GM19328 (cell line): ENCODE measurements around the gene ADAMTS15.

Source experiments
- ATAC-seq: cut with Tn5 transposase; IDR thresholded peaks from one replicate; pipeline ENCODE4 v1.9.1; 2021; ENCODE audit warnings: mild to moderate bottlenecking, moderate library complexity; ENCODE audit not compliant: unreplicated experiment

The ADAMTS15 gene

DNA sequence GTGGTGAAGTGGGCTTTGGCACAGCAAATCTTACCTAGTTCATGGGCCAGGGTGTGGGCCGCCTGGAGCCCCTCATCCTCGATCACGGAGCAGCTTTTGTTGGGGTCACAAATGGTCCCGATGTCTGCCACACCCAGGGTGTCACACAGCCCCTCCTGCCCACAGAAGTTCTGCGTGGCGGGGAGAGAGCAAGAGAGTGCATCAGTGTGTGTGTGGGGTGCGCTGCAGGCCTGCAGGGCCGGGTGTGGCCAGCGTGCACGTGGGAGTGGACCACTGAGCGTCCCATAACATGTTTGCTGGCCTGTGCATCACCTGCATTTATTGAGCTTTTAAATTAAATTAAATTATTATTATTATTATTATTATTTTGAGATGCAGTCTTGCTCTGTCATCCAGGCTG, 31.5 kb upstream of the ADAMTS15 start:
- no peak for ATAC-seq

DNA sequence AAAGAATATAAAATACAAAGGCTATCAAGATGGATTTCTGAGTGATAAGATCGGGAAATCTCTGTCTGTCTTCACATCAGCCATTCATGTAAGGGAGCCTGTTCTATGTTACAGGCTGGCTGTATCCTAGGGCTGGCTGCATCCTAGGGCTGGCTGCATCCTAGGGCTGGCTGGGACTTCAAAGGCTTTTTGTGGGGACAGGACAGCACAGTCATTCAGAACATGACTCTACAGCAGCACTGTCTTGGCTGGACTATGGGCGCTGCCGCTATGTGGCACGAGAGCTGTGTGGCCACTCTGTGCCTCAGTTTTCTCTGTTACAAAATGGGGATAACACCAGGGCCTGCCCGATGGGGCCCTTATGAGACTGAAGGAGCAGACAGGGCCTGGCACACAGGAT, 30.2 kb upstream of the ADAMTS15 start:
- ATAC-seq, result no peak

GRCh38 chr11:130418756-130419155, 29.7 kb upstream of the ADAMTS15 start:
- ATAC-seq, result no peak

DNA sequence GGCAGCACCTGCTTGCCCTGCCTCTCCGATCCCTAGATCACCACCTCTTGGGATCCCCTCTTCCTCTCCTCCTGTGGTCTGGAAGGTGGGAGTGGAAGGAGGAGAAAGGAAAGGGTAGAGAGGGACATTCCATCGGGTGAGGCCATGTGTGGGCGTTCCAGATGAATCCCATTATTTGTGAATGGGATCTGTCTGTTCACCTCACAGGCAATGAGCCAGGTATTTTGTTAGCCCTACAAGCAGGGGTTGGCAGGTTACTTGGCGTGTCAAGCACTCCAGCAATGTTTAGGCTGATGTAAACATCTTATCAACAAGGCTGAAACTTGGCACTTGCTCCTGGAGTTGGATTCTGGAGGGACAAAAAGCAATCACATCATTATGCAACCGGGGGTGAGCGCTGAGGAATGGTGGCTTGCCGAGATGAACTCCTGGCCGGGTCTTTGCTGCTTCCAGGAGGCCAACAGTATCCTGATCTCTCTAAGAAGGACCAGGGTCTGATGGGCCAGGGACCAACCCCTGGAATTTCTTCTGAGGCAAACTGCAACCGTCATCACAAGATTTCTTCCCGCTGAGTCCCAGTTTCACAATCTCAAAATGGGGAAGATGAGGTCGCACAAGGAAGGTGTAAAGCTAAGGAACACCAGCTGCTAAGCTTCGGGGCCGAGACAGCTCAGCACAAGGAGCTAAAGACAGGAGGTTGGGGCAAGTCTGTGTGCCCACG, 27.8 kb upstream of the ADAMTS15 start:
- ATAC-seq, result no peak

DNA sequence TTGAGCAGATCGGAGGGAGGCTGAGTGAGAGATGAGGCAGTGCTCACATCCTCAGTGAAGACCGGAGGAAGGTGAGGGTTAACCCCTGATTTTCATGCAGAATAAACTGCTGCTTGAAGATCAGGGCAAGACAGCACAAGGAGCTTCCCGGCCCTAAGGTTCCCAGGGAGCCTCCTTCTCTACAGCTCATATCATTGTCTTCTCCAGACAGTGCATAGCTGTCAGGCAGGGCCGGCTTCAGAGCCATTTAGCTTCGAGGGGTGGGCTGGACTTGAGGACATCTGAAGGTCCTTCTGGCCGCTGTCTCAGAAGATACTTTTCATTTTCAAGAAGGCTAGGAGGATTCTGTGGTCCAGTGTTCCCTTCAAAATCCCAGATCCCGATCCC, 27.3 kb upstream of the ADAMTS15 start:
- no peak for ATAC-seq

DNA sequence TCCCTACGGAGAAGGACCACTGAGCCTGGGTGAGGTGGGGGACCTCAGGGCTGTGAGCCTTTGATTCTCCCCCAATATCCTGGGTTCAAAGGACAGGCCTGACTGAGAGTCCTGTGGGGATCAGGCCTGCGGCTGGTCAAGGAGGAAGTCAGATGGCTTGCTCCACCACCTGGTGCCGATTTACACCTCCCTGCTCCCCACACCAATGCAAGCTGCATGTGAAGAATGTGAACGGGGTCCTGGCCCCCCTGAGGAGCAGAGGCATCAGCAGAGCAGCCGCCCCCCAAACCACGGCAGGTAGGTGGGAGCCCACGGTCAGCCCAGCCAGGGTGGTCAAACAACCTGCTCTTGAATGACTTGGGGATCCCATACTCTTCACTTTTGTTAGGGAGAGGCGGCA, 26.7 kb upstream of the ADAMTS15 start:
- ATAC-seq, result no peak

DNA sequence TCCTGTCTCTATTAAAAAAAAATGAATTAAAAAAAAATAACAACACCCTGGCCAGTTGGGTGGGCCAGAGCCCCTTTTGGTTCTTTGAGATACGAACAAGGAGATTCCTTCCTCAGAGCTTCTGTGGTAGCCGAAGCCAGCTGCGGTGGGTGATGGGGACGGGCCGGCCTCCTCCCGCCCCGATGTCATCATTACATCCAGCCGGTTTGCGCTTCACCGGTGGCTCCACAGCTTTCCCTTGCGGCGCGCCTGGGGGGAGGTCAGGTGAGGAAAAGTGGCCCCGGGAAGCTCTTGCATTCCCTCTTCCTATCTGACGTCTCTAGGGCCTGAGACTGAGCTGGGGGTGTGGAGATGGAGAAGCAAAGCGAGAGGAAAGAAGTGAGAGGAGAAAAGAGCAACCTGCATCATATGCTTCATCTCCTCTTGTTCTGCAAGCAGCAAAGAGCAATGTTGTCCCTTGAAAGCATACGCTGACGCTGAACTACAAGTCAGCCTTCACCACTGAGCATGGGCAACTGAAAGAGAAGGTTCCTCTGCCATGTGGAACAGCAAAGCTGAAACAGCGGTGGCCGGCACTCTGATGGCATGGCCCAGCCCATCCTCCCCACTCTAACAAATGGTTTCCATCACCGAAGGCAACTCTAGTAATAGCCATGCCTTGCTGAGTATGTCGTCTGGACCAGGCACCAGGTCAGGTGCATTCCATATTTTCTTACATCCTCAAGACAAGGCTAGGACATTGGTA, 26.0 kb upstream of the ADAMTS15 start:
- no peak for ATAC-seq

DNA sequence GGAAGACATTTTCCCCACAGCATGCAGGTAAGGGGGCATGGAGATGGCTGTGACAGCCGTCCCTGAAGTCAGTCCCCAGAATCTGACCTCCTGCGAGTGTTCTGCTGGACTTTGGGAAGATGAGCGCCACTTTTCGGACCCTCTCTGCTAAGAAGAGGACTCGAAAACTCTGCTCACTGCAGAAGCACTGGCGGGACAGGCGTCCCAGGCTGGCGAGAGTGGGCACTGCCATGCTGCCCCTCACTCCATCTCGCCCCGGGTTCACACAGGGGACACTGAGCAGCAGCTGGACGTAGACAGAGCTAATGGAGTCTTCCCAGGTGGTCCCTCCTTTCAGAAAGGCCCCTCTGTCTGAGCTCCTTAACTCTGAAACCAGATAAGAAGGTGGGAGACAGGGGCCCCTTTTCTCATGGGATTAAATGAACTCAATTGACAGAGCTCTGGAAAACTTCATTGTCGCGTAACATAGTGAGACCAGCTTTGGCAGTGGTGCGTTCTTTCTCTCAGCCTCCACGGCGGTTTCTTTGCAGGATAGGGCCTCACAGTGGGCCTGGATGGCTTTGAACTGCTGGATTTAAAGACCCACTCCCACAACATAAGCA, 24.8 kb upstream of the ADAMTS15 start:
- ATAC-seq, result no peak

- ATAC-seq, result no peak
Measured at GRCh38 chr11:130424613-130425140, 23.8 kb upstream of the ADAMTS15 start.

DNA sequence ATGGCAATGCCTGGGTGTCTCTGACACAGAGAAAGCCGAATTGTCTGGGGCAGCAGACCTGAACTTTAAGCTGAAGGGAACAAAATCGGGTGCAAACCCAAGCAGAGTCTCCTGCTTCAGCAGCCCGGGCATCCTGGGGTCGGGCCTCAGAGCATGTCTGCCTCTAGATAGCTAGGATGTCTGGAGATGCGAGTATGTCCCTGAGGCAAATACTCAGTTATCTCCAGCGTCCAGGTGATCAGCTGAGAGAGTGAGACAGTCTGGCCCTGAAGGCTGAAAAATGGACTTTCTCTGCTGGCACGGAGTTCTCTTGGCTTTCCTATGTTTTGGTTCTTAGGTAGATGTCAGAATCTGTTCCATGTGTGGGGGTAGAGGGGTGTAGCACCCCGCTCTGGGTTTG, 23.3 kb upstream of the ADAMTS15 start:
- ATAC-seq, result no peak

GRCh38 chr11:130426223-130426836, 22.1 kb upstream of the ADAMTS15 start:
- ATAC-seq, result no peak

- ATAC-seq, result no peak
Measured at GRCh38 chr11:130426837-130427341, 21.6 kb upstream of the ADAMTS15 start.

DNA sequence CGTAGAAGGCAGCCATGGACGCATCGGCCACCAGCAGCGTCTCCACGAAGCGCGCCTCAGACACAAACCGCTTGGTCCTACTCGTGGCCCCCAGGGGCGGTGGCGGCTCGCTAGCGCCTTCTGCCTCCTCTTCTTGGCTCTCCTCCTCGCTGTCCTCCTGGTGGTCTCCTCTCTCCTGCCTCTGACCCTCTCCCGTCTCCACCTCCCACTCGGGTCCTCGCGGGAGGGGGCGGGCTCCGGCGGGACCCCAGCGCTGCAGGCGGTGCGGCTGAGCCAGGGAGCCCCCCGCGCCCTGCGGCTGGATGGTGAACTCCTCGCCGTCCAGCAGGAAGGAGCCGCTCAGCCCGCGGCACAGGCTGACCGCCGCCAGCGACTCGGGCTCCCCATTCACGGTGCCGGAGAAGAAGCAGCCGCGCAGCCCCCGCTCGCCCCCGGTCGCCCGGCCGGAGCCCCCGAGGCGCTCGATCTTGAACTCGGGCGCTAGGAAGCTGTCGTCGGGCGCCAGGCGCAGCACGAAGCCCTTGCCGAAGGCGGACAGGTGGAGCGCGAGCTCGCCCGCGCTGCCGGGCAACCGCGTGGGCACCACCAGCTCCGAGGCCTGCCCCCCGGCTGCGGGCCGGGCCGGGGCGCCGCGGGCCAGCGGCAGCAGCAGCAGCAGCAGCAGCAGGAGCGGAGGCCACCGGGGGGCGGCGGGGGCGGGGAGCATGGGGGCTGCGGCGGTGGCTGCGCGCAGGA, 20.7 kb upstream of the ADAMTS15 start:
- no peak for ATAC-seq

GRCh38 chr11:130428316-130429119, 19.9 kb upstream of the ADAMTS15 start, which contains the start of gene ADAMTS8:
ADAMTS8 (minus strand) TSS chr11:130428609; CDS start chr11:130428286, 323 bp downstream.
- ATAC-seq, result no peak

DNA sequence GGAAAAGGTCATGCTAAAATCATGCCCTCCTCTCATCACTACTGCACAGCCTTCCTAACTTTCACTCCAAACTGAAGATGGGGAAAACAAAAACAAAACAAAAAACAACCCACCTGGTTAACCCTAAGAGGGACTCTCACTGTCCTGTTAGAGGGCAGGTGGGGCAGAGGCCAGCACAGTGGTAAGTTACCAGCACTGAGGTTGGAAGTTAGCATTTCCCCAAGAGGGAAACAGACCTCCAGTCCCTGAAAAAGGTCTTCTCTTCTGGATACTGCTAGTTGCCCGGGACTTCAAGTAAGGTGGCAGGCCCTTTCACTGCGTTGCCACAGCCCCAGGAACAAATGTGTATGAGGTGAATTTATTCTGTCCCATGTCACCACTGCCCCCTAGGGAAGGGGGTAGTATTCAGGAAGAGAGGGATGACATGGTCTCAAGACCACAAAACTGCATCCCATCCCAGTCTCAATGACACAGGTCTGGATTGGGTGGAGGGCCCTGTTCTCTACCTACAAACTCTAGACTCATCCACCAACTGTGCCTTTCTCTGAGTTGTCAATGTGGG, 19.2 kb upstream of the ADAMTS15 start:
- no peak for ATAC-seq

DNA sequence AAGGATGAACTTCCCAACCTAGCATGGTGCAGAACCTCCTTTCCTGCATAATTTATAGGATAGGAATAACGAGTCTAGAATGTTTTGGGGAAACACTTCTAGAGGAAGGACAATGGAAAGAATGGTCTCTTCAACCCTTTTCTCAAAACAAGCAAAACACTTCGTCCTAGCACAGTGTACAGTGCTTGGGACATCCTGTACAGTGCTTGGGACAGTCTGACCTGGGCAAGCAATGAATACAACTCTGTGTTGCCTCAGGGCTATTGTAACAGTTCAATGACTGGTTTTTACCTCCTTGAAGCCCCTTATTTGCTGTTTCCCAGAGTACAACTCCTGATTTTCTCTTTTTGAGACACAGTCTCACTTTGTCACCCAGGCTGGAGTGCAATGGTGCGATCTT, 18.5 kb upstream of the ADAMTS15 start:
- ATAC-seq, result no peak

DNA sequence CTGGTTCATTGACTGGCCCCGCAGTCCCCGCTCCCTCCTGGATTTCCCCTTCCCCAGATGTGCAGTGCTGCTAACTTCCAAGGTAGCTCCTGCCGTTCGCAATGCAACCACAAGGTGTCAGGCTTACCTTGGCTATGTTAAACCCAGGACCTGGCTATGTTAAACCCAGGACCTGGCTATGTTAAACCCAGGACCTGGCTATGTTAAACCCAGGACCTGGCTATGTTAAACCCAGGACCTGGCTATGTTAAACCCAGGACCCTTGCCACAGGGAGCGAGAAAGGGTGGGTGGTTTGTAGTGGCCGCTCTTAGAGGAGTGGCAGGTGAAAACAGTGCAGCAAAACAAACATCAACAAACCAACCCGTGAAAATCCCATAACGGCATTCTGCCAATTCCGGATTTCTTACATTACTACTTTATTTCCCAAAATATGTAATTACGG, 17.1 kb upstream of the ADAMTS15 start:
- peak; percentile 45 for ATAC-seq

- ATAC-seq, result no peak
Measured at GRCh38 chr11:130431801-130432200, 16.6 kb upstream of the ADAMTS15 start.

DNA sequence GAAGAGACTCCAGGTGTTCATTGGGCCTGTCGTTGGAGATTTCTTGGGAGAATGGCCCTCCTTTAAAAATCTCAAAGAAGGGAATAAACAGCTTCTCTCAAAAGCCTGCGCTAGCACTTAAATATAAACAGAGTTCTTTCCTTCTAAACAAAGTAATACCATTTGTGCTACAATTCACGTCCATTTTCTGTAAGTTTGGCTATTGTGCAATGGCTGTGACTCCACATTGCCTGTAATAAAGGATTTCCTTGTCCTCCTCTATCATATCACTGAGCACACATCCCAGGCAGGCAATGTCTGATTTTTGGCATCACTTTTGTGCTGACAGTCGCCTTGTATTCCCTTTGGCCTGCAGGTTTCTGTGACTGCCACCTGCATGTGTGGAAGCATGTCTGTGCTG, 15.1 kb upstream of the ADAMTS15 start:
- no peak for ATAC-seq
